GM18951 (cell line): Measurements from ENCODE around the gene OSBPL9.
"Not testable (repeated sequence)": the region's sequence is repeated elsewhere in the genome, so short reads cannot be mapped to it uniquely, and the experiment has no call there.

Experiments
- POLR2A ChIP-seq: IDR thresholded peaks from 4 replicates; pipeline ENCODE4 v1.6.1; 2011; ENCODE audit warnings: mild to moderate bottlenecking; ENCODE audit not compliant: insufficient read length, insufficient read depth; ENCODE audit errors: extremely low read depth
- in situ Hi-C: fragments of 300-500 bp; cut with MboI; formaldehyde crosslinking; loops from one replicate; pipeline ENCODE4 v1.12.0; 2022; ENCODE audit warnings: low sequenced_read_pairs, mixed read lengths, inconsistent platforms; ENCODE audit not compliant: unreplicated experiment

OSBPL9 gene

DNA sequence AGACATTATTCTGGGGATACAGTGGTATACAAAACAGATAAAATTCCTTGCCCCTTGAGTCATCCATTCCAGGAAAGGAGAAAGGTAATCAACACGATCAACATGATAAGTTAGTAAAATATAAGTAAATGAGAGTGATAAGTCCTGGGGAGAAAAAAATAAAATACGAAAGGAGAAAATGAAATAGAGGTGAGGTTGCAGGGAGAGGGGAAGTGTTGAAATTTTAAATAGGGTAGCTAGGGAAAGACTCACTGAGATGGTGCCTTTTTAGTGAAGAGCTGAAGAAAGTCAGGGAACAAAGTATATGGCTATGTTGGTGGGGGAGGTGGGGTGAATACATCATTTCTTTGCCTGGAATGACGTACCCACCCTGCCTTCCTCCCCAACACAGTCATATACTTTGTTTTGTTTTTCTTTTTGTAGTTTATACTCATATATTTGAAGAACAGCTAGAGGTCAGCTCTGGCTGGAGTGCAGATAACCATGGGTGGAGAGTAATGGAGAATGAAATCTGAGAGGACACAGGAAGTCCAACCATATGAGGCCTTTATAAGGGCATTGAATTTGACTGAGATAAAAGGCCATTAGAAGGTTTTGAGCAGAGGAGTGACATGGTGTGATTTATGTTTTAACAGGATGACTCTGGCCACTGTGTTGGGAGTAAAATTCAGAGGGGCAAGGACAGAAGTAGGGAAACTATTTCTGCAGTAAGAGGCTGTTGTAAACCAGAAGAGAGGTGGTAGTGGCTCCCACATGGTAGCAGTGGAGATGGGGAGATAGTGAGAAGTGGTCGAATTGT lies 54.8 kb downstream of the OSBPL9 start:
- no peak for TF ChIP-seq POLR2A
- in situ Hi-C loops, result no loop called here

DNA sequence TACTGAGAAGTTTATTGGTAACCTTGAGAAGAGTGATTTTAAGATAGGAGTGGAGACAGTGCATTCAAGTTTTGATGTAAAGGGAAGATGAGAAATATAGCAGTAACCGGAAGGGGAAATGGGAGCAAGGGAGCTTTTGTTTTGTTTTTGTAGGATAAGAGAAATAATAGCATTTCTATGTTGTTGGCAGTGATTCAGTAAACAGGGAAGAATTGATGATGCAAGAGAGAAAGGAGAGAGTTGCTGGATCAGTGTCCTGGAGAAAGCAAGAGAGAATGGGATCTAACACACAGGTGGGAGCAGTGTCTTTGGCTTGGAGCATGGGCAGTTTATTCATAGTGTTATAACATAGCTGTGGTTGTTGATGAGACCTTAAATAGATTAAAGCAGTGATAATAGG lies 56.4 kb downstream of the OSBPL9 start:
- in situ Hi-C loops, result no loop called here
- no peak for TF ChIP-seq POLR2A

DNA sequence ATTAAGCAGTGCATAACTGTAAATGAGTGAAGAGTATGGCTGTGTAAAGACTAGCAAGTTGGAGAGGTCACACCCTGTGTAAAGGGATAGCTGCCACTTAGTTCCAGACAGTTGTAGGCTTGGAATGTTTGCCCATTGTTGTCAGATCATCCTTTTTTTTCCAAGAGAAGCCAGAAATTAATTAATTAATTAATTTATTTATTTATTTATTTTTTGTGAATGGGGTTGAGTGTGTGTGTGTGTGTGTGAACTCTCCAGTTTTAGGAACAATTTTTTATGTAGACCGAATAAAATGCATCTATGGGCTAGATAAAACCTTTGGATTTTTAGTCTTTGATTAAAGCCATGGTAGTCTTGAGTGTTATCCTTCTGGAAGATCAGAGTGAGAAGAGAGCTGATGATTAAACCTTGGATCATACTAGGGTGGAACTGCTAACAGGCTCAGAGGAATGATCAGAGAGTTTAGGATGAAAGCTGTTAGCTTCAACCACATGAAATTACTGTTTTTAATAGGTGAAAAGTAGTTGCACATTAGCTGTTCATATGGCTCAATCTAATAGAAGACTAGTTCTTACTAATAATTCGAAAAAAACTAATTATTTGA lies 58.4 kb downstream of the OSBPL9 start:
- no peak for TF ChIP-seq POLR2A
- in situ Hi-C loops, result no loop called here

DNA sequence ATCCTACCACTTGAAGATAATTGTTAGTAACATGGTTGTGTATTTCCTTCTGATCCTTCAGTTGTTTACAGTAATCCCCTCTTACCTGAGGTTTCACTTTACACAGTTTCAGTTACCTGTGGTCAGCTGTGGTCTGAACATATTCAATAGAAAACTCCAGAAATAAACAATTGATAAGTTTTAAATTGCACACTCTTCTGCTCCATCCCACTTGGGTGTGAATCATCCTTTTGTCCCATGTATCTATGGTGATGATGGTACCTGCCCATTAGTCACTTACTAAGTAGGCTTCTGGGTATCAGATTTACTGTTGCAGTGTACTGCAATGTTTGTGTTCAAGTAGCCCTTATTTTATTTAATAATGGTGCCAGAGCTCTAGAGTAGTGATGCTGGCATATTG lies 62.5 kb downstream of the OSBPL9 start:
- in situ Hi-C loops, result no loop called here
- TF ChIP-seq POLR2A, result no peak

DNA sequence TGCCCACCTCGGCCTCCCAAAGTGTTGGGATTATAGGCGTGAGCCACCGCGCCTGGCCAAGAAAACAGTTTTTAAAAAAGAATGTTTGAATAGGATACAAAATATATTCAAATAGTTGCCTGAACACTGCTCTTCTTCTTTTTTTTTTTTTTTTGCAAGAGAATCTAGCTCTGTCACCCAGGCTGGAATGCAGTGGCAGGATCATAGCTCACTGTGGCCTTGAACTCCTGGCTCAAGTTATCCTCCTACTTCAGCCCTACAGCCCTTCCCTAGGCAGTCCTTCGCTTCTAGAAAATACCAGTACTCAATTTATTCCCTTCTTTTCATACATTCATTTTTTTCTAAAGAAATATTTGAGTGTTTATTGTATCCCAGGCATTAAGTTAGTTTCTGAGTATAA lies 67.9 kb downstream of the OSBPL9 start:
- in situ Hi-C loops, result no loop called here
- TF ChIP-seq POLR2A, result no peak

DNA sequence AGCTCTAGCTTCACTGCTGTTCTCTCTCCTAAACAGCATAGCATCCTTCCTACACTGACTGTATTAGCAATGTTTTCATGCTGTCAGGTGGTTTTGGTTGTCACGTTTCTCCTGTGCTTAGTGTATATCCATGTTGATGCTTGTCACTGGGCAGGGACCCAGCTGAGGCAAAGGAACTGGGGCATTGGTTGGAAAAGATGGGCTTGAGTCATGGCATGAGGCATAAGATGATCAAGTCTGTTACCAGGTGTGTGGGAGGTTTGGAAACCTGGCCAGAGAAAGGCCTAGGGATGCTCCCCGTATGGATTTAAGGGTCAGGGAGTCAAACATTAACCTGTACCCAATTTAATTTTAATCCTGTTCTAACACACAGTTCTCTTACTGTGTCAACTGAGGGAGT lies 69.6 kb downstream of the OSBPL9 start:
- in situ Hi-C loops, result no loop called here
- no peak for TF ChIP-seq POLR2A

DNA sequence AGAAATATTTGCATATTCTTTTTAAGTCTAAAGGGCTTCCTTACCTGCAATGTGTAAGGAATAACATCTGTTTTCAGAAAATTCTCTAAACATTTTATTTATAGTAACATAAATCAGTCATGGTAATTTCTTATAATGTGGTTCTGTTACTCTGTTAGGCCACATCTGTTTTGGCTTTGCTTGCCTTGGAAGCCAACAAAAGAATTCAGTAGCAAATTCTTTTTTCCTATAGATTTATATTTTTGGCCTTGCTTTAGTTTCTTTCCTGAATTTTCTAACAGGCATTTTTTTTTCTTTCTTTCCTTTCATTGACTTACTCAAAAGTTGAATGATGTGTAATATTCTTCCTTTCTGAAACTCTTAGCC lies 72.2 kb downstream of the OSBPL9 start:
- TF ChIP-seq POLR2A, result no peak
- in situ Hi-C loops, result no loop called here

DNA sequence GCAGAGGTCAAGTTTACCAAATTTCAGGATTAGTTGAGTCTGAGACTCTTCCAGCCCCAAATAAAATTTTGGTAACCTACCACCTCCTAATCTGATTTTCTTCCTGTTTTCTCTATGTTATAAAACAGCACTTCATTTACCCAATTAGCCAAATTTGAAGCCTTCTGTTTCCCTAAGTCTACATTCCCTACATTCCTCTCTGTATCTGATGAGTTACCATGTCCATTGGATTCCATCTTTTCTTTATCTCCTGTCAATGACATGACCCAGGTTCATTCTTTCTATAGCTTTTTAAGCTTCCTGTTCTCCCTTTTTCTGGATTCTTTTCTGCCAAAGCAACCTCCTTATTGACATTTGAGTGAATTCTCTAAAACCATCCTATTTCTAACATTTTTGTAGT lies 72.8 kb downstream of the OSBPL9 start:
- in situ Hi-C loops, result no loop called here
- TF ChIP-seq POLR2A, result no peak

DNA sequence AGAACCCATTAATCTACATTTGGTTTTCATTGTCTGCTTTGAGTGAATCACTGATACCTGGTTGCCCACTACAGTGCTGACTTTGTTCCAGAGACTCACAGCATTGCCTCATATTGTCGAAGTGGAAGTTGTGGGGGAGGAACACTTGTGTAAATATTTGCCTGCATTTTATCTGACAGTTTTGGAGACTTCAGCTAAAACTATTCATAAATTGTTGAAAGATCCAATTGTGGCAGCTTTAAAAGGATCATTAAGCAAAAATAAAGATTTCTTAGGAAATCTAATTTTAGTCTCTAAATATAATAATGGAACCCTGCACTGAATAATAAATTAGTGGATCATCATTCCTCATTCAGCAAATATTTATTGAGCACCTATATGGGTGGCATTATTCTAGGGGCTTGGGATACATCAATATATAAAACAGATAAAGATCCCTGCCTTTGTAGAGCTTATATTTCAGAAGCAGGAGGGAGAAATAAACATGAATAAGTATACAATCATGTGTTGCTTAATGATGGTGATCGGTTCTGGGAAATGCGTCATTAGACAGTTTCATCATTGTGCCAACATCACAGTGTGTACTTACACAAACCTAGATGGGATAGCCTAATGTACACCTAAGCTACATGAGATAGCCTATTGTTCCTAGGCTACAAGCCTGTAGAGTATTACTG lies 73.5 kb downstream of the OSBPL9 start:
- TF ChIP-seq POLR2A, result no peak
- in situ Hi-C loops, result no loop called here

DNA sequence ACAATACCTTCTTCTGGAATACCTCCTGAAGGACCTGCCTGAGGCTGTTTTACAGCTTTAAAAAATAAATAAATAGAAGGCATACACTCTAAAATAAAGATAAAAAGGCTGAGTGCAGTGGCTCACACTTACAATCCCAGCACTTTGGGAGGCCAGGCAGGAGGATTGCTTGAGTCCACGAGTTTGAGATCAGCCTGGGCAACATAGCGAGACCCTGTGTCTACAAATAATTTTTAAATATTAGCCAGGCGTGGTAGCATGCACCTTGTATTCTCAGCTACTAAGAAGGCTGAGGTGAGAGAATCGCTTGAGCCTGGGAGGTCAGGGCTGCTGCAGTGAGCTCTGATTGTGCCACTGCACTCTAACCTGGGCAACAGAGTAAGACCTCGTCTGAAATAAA lies 75.0 kb downstream of the OSBPL9 start:
- in situ Hi-C loops, result no loop called here
- no peak for TF ChIP-seq POLR2A

DNA sequence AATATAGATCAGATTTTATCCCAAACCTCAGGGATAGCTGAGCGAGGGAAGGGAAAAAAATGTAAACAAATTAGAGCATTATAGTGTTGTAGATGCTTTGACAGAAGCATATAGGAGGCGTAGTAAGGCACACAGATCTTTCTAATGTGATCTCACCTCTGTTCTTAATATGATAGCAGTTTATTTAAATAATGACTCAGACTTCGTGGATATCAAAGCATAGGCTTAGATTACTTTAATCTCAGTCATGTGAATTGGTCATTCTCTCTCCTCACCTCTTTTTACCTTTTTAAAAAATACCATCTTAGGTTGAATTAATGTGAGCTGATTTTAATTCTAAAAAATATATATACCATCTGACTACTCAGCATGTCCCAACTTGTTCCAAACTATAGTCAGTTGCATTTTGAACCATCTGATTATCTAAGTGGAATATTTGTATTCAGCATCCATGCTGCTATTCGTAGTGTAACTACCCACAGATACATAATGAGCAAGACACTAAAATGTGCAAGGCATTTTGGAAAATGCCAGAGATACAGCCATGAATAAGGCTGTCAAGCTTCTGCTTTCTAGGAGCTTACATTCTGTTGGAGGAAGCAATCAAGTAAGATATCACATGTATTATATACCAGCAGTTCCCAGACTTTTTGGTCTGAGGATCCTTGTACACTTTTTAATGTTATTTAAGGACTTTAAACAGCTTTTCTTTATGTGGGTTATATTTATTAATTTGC lies 76.7 kb downstream of the OSBPL9 start:
- in situ Hi-C loops, result no loop called here

DNA sequence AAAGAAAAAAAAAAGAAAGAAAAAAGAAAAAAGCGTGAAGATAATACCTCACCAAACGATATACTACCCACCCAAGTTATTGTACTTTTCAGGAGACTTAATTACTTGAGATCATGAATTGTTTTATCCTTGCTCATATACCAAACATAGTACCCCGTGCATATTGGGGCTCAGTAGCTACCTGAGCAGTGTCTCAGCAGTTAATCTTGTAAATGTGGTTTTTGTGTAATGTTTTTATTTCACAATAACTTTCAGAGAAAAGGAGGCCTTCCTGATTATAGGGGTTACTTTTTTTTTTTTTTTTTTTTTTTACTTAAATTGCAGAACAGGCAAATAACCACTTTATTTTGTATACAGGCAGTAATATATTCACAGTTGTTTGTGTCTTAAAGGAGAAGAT lies 80.3 kb downstream of the OSBPL9 start:
- in situ Hi-C loops, result no loop called here
- no peak for TF ChIP-seq POLR2A

More for the DNA sequence above, 76.7 kb downstream of the OSBPL9 start:
- no peak for TF ChIP-seq POLR2A

DNA sequence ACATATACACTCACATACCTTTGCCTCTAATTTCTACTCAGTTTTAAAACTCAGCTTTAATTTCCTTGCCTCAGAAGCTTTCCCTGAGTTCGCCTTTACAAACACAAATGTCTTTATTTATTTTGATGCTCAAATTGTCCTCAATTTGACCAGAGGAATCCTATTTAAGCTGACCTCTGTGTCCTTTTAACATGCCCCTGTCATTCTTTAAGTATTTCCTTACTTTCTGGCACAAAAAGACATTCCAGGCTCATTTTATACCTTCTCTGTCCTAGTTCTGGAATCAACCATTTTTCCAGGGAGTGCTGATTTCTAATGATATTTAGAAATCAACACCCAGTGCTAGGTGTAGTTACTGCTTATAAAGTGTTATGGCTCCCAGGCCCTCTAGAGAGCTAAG lies 82.5 kb downstream of the OSBPL9 start:
- no peak for TF ChIP-seq POLR2A
- in situ Hi-C loops, result no loop called here

DNA sequence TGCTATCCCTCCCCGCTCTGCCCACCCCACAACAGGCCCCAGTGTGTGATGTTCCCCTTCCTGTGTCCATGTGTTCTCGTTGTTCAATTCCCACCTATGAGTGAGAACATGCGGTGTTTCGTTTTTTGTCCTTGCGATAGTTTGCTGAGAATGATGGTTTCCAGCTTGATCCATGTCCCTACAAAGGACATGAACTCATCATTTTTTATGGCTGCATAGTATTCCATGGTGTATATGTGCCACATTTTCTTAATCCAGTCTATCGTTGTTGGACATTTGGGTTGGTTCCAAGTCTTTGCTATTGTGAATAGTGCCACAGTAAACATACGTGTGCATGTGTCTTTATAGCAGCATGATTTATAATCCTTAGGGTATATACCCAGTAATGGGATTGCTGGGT lies 84.9 kb downstream of the OSBPL9 start:
- in situ Hi-C loops, result not testable (repeated sequence)

DNA sequence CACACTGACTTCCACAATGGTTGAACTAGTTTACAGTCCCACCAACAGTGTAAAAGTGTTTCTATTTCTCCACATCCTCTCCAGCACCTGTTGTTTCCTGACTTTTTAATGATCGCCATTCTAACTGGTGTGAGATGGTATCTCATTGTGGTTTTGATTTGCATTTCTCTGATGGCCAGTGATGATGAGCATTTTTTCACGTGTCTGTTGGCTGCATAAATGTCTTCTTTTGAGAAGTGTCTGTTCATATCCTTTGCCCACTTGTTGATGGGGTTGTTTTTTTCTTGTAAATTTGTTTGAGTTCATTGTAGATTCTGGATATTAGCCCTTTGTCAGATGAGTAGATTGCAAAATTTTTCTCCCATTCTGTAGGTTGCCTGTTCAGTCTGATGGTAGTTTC lies 85.3 kb downstream of the OSBPL9 start:
- in situ Hi-C loops, result not testable (repeated sequence)
